ENCODE data around the gene KCTD3. TPM values are rescaled to one million over a fixed set of nuclear protein-coding genes. Genes with fewer than 3 reads are reported as not detected.
A peak's percentile ranks its signal among the peaks of the same experiment; 100 is the strongest.

KCTD3 gene
- total RNA-seq, 1 donor from 2014 or later, result 53.7 TPM

- no peak overlapping the region for H3K27ac Mint-ChIP-seq
These were observed 50.9 kb downstream of the KCTD3 start for GRCh38 chr1:215617979-215618378.

DNA sequence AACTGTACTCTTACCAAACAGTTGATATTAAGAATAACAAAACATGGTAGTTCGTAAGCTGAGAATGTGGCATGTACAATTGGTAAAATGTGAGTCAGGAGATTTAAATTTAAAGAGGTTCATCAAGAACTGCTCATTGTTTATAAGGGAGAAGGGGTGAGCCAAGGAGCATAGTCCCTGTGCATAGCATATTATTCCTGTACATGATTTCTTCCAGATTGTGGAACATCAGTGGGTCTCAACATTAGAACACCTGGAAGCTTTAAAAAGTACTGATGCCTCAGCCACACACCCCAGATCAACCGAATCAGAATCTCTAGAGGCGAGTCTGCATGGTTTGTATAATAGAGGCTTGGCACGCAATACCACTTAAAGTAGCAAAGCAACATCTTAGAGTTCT is 56.1 kb downstream of the KCTD3 start:
- Mint-ChIP-seq H3K36me3 (peaks cover 21% of the 10 kb centered on the region), H3K27ac (no peak overlapping the region), H3K4me1 (ENCODE audit: unreplicated experiment) (no peaks in the 10 kb centered on the region), H3K4me3 (no peak overlapping the region), H3K9me3 (no peaks in the 10 kb centered on the region), H3K27me3 (no peaks in the 10 kb centered on the region)
- no peak for DNase-seq (ENCODE audit: extremely low spot score, unreplicated experiment)
- TF ChIP-seq CTCF (conservative IDR thresholded peaks at IDR 0.05), result no peak

More at GRCh38 chr1:215617979-215618378, 50.9 kb downstream of the KCTD3 start:
- no peak for DNase-seq (ENCODE audit: extremely low spot score, unreplicated experiment)
- no peak overlapping the region for H3K4me3 Mint-ChIP-seq
- H3K27me3 Mint-ChIP-seq, result no peaks in the 10 kb centered on the region
- no peak for TF ChIP-seq CTCF (conservative IDR thresholded peaks at IDR 0.05)
- peaks cover 41% of the 10 kb centered on the region for H3K36me3 Mint-ChIP-seq
- no peaks in the 10 kb centered on the region for H3K4me1 Mint-ChIP-seq (ENCODE audit: unreplicated experiment)
- H3K9me3 Mint-ChIP-seq, result no peaks in the 10 kb centered on the region

DNA sequence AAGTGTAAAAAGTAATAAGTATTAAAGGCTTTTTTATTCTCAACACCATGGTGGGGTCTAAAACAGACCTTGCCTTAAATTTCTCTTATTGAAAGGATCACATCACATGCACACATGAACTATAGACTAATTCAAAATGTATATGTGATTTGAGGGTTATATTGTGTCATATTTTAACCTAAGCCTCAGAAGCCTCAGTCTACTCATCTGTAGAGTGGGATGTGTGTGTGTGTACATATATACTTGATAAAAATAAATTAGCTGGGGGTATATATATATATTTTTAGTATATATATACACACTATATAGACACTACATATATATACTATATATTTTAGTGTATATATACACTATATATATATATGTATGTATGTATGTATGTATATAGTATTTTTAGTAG is 58.8 kb downstream of the KCTD3 start:
- Mint-ChIP-seq H3K4me1 (ENCODE audit: unreplicated experiment) (no peaks in the 10 kb centered on the region), H3K27me3 (no peaks in the 10 kb centered on the region), H3K4me3 (no peak overlapping the region), H3K36me3 (peaks cover 6% of the 10 kb centered on the region), H3K27ac (no peak overlapping the region), H3K9me3 (no peaks in the 10 kb centered on the region)
- no peak for DNase-seq (ENCODE audit: extremely low spot score, unreplicated experiment)
- TF ChIP-seq CTCF (conservative IDR thresholded peaks at IDR 0.05), result no peak

DNA sequence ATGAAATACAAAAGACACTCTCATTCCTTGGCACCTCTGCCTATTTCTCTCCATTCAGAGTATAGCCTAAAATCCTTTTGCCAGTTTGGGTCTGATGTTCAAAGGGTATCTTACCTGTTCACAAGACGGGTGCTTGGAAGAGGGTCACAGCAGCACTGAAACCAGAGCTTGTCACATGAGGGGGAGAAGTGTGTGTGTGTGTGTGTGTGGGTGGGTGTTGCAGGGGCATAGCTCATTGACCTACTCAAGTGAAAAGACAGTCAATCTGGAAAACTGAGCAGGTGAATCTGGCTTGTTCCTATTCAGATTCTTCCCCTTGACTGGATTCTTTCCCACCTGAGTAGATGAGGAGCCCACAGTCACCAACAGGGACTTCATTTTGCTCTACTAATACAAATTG is 63.9 kb downstream of the KCTD3 start:
- no peaks in the 10 kb centered on the region for H3K9me3 Mint-ChIP-seq
- no peaks in the 10 kb centered on the region for H3K36me3 Mint-ChIP-seq
- H3K27me3 Mint-ChIP-seq, result peaks cover 3% of the 10 kb centered on the region
- no peak for TF ChIP-seq CTCF (conservative IDR thresholded peaks at IDR 0.05)
- DNase-seq (ENCODE audit: extremely low spot score, unreplicated experiment), result no peak
- H3K4me1 Mint-ChIP-seq (ENCODE audit: unreplicated experiment), result peaks cover 10% of the 10 kb centered on the region
- no peak overlapping the region for H3K4me3 Mint-ChIP-seq
- H3K27ac Mint-ChIP-seq, result no peak overlapping the region

GRCh38 chr1:215631489-215631888 is 64.4 kb downstream of the KCTD3 start:
- Mint-ChIP-seq H3K27me3 (peaks cover 3% of the 10 kb centered on the region), H3K4me1 (ENCODE audit: unreplicated experiment) (peaks cover 14% of the 10 kb centered on the region), H3K9me3 (no peaks in the 10 kb centered on the region), H3K27ac (no peak overlapping the region), H3K4me3 (no peak overlapping the region), H3K36me3 (no peaks in the 10 kb centered on the region)
- no peak for DNase-seq (ENCODE audit: extremely low spot score, unreplicated experiment)
- no peak for TF ChIP-seq CTCF (conservative IDR thresholded peaks at IDR 0.05)

GRCh38 chr1:215635827-215636226 is 68.7 kb downstream of the KCTD3 start:
- DNase-seq (ENCODE audit: extremely low spot score, unreplicated experiment), result no peak
- H3K27me3 Mint-ChIP-seq, result peaks cover 3% of the 10 kb centered on the region
- H3K4me3 Mint-ChIP-seq, result peak overlapping the region; percentile 39
- peaks cover 23% of the 10 kb centered on the region for H3K4me1 Mint-ChIP-seq (ENCODE audit: unreplicated experiment)
- H3K36me3 Mint-ChIP-seq, result no peaks in the 10 kb centered on the region
- TF ChIP-seq CTCF (conservative IDR thresholded peaks at IDR 0.05), result no peak
- H3K9me3 Mint-ChIP-seq, result no peaks in the 10 kb centered on the region
- H3K27ac Mint-ChIP-seq, result peak overlapping the region; percentile 29

Measured in type B pancreatic cell (in vitro differentiated cells).